ENCODE data around the gene GNG12. TPM values are rescaled to one million over a fixed set of nuclear protein-coding genes. Genes with fewer than 3 reads are reported as not detected.

Gene GNG12
- polyA plus RNA-seq, 3 donors: 86.9 to 88.6 (median 88.1) TPM

GRCh38 chr1:67711158-67711854 is 122.0 kb downstream of the GNG12 start:
- DNase-seq: no peak

GRCh38 chr1:67710417-67710816 is 122.8 kb downstream of the GNG12 start:
- no peak for DNase-seq

- DNase-seq: no peak
Observed at GRCh38 chr1:67708606-67709005, 124.7 kb downstream of the GNG12 start.

GRCh38 chr1:67705735-67706453 is 127.4 kb downstream of the GNG12 start:
- DNase-seq: no peak

- DNase-seq: no peak
Observed at GRCh38 chr1:67704351-67704750, 128.9 kb downstream of the GNG12 start.

GRCh38 chr1:67701876-67702275 is 131.4 kb downstream of the GNG12 start:
- no peak for DNase-seq

GRCh38 chr1:67700692-67701410 is 132.4 kb downstream of the GNG12 start:
- no peak for DNase-seq

- no peak for DNase-seq
Observed at GRCh38 chr1:67700220-67700619, 133.0 kb downstream of the GNG12 start.

- no peak for DNase-seq
Observed at GRCh38 chr1:67696708-67697107, 136.6 kb downstream of the GNG12 start.

GRCh38 chr1:67695963-67696362 is 137.3 kb downstream of the GNG12 start:
- no peak for DNase-seq

- DNase-seq: no peak
Observed at GRCh38 chr1:67691712-67692111, 141.6 kb downstream of the GNG12 start.

- DNase-seq: no peak
Observed at GRCh38 chr1:67690411-67690810, 142.9 kb downstream of the GNG12 start.

GRCh38 chr1:67690018-67690363 is 143.3 kb downstream of the GNG12 start:
- DNase-seq: no peak

GRCh38 chr1:67689267-67690017 is 143.8 kb downstream of the GNG12 start:
- no peak for DNase-seq

- DNase-seq: no peak
Observed at GRCh38 chr1:67688526-67689219, 144.6 kb downstream of the GNG12 start.

- peak; percentile 28 for DNase-seq
Observed at GRCh38 chr1:67687649-67688048, 145.6 kb downstream of the GNG12 start.

- no peak for DNase-seq
Observed at GRCh38 chr1:67687198-67687545, 146.1 kb downstream of the GNG12 start.

GRCh38 chr1:67686267-67687197 is 146.7 kb downstream of the GNG12 start:
- peak; percentile 54 for DNase-seq

- DNase-seq: no peak
Observed at GRCh38 chr1:67685558-67686266, 147.6 kb downstream of the GNG12 start.

- DNase-seq: peak; percentile 99
Observed at GRCh38 chr1:67685067-67685557, 148.2 kb downstream of the GNG12 start, which contains the start of gene GADD45A. TSS of gene GADD45A (plus strand) at chr1:67685201. CDS start at chr1:67685495, 294 bp downstream.
